Stomach (tissue), 4 donors: Measurements from ENCODE around the gene NEU2.

Source experiments
- CTCF ChIP-seq, 7 experiments: fragments of 450-650 bp in 4 of 7; fragments of 200-600 bp in 3 of 7; sonication (generic) in 3 of 7; IDR thresholded peaks; one replicate each; pipeline ENCODE4 v1.5.1; 2016 to 2019; ENCODE audit warnings: antibody characterized with exemption in 7 of 7, control low read depth in 2 of 7, mild to moderate bottlenecking in 1 of 7
- POLR2A ChIP-seq, 4 donors: fragments of 450-650 bp; IDR thresholded peaks; one replicate each; pipeline ENCODE4 v1.6.1; 2016; ENCODE audit warnings: antibody characterized with exemption in 4 of 4, control low read depth in 2 of 4, mild to moderate bottlenecking in 1 of 4, moderate library complexity in 1 of 4
- POLR2AphosphoS5 ChIP-seq, 3 donors: sonication (generic); formaldehyde crosslinking; IDR thresholded peaks; one replicate each; pipeline ENCODE4 v1.6.1; 2016; ENCODE audit warnings: antibody characterized with exemption in 3 of 3

- TF ChIP-seq CTCF (IDR thresholded peaks at IDR 0.05), result no peak
- TF ChIP-seq POLR2A (IDR thresholded peaks at IDR 0.05), result no peak
- no peak for TF ChIP-seq POLR2AphosphoS5 (IDR thresholded peaks at IDR 0.05)
Observed at GRCh38 chr2:233039846-233040530, 7.5 kb downstream of the NEU2 start.
